HepG2 (cell line): ENCODE data around the gene LYRM1. TPM values are rescaled to one million over a fixed set of nuclear protein-coding genes. Genes with fewer than 3 reads are reported as not detected.

Experiments
- ATAC-seq: fragments of 200-7000 bp; cut with Tn5 transposase; 3 replicates; pipeline ENCODE4 v1.9.1; 2020; ENCODE audit warnings: mild to moderate bottlenecking, moderate library complexity
- BruUV-seq: library from RNA; stranded (reverse); fragments of 400-500 nt; replicated peaks from 2 replicates; lab custom pipeline; 2021; lab: Mats Ljungman, UMichigan
- CTCF ChIA-PET: fragments of 300-600 bp; formaldehyde crosslinking; extraction: SDS; loops from one replicate; lab custom pipeline; 2021; ENCODE audit warnings: low total read pairs, inconsistent platforms, low intra/inter-chr PET ratio; lab: Yijun Ruan, JAX
- POLR2A ChIA-PET: fragments of 350-600 bp; sonication (Branson Sonifier 250); formaldehyde crosslinking; loops from one replicate; lab custom pipeline; 2020; ENCODE audit warnings: antibody characterized with exemption, inconsistent platforms; lab: Yijun Ruan, JAX
- DNase-seq: peaks from one replicate; pipeline ENCODE4 v3.0.0-alpha.2; 2015; ENCODE audit warnings: low spot score
- FAIRE-seq: peaks from 3 replicates; lab custom pipeline; 2011; peaks lifted over from hg19 to GRCh38; lab: Jason Lieb, UNC
- H2AFZ ChIP-seq: one replicate; pipeline ENCODE4 v1.6.1; 2011; ENCODE audit warnings: low read length, inconsistent platforms
- H3K27ac ChIP-seq: fragments of 300-600 bp; 3 replicates; pipeline ENCODE4 v1.8.0; 2011; ENCODE audit warnings: mixed run types, mild to moderate bottlenecking, mixed read lengths, low read length, inconsistent platforms; ENCODE audit not compliant: insufficient read depth; ENCODE audit errors: extremely low read length
- H3K27me3 ChIP-seq, 2 experiments: fragments of 200-600 bp in 1 of 2; 2 replicates in 1 of 2; 3 replicates in 1 of 2; pipeline versions ENCODE4 v1.6.0 to v1.8.0; 2011; ENCODE audit warnings: low read length in 2 of 2, mild to moderate bottlenecking in 2 of 2, moderate library complexity in 2 of 2, inconsistent platforms in 1 of 2; ENCODE audit not compliant: insufficient read depth in 2 of 2, control insufficient read depth in 1 of 2
- H3K36me3 ChIP-seq, 2 experiments: fragments of 200-600 bp in 1 of 2; replicated peaks in 1 of 2; 2 replicates in 1 of 2; 3 replicates in 1 of 2; pipeline versions ENCODE4 v1.5.1 to v1.8.0; 2011; ENCODE audit warnings: low read length in 2 of 2, inconsistent platforms in 1 of 2; ENCODE audit not compliant: insufficient read depth in 2 of 2, control insufficient read depth in 1 of 2
- H3K4me1 ChIP-seq: 2 replicates; pipeline ENCODE4 v1.5.1; 2012; ENCODE audit warnings: low read length, inconsistent platforms; ENCODE audit not compliant: insufficient read depth
- H3K4me2 ChIP-seq: 2 replicates; pipeline ENCODE4 v1.6.0; 2011; ENCODE audit warnings: low read depth, low read length, inconsistent platforms
- H3K4me3 ChIP-seq, 3 experiments: fragments of 200-600 bp in 1 of 3; sonication (generic), shearing (Covaris generic) in 1 of 3; replicated peaks in 1 of 3; 2 replicates each; pipeline ENCODE4 v1.5.1; 2011 to 2016; ENCODE audit warnings: low read length in 3 of 3, inconsistent platforms in 2 of 3, low read depth in 2 of 3, mild to moderate bottlenecking in 2 of 3, control low read depth in 1 of 3, mixed read lengths in 1 of 3; ENCODE audit not compliant: insufficient read depth in 1 of 3
- H3K79me2 ChIP-seq: one replicate; pipeline ENCODE4 v1.6.1; 2011; ENCODE audit warnings: low read length, inconsistent platforms; ENCODE audit not compliant: insufficient read depth
- H3K9ac ChIP-seq: 2 replicates; pipeline ENCODE4 v1.6.0; 2011; ENCODE audit warnings: mild to moderate bottlenecking, low read depth, low read length, inconsistent platforms; ENCODE audit not compliant: insufficient read depth
- H3K9me3 ChIP-seq: 2 replicates; pipeline ENCODE4 v1.5.1; 2012; ENCODE audit warnings: mild to moderate bottlenecking, low read length
- H4K20me1 ChIP-seq: 2 replicates; pipeline ENCODE4 v1.6.0; 2011; ENCODE audit warnings: inconsistent platforms, mild to moderate bottlenecking, low read length, moderate library complexity; ENCODE audit not compliant: insufficient read depth
- SCMH1 ChIP-seq: sonication (generic); formaldehyde crosslinking; IDR thresholded peaks from 2 replicates; pipeline ENCODE4 v1.9.0; 2021; ENCODE audit warnings: missing genetic modification reagents, mild to moderate bottlenecking, borderline replicate concordance
- ZNF446 ChIP-seq: sonication (generic); formaldehyde crosslinking; IDR thresholded peaks from 2 replicates; pipeline ENCODE4 v1.5.0; 2020; ENCODE audit warnings: mild to moderate bottlenecking, missing genetic modification reagents
- ZNF629 ChIP-seq: sonication (generic); formaldehyde crosslinking; conservative IDR thresholded peaks from 2 replicates; pipeline ENCODE4 v1.5.0; 2020; ENCODE audit warnings: missing genetic modification reagents
- ZNF678 ChIP-seq: sonication (generic); formaldehyde crosslinking; IDR thresholded peaks from 2 replicates; pipeline ENCODE4 v1.4.0; 2020; ENCODE audit warnings: mild to moderate bottlenecking, missing genetic modification reagents
- WGBS: methylation state at CpG from one replicate; pipeline ENCODE4 v1.1.6; 2017; ENCODE audit warnings: low lambda C conversion rate; 5-methylcytosine and 5-hydroxymethylcytosine counted together
- in situ Hi-C: cut with HindIII; loops from 2 replicates; pipeline ENCODE4 v1.10.0; 2017; ENCODE audit warnings: low pct_unique_long_range_greater_than_20kb; ENCODE audit not compliant: extremely low pct_ligation_motif_present
- intact Hi-C: fragments of 100-400 bp; cut with micrococcal nuclease; formaldehyde crosslinking; loops from one replicate; pipeline ENCODE4 v1.10.0; 2022; ENCODE audit not compliant: unreplicated experiment
- polyA plus RNA-seq, 8 experiments: library from polyadenylated mRNA; depleted of rRNA in 3 of 8; stranded (reverse) in 7 of 8; unstranded in 1 of 8; fragments of >200 nt; fragmentation: Illumina TruSeq in 4 of 8; extraction: Trizol in 4 of 8; gene quantifications; 2 replicates each; pipeline versions ENCODE4 v1.2.1 to v1.2.3, GENCODE V29; 2011 to 2016; ENCODE audit warnings: low read depth in 4 of 8, missing spikeins in 1 of 8, mixed read lengths in 1 of 8; ENCODE audit not compliant: insufficient read depth in 1 of 8
- total RNA-seq, 5 experiments: library from RNA; depleted of rRNA; stranded (reverse); fragments of >200 nt; fragmentation: Illumina TruSeq; extraction: Trizol; gene quantifications; 2 replicates each; pipeline ENCODE4 v1.2.3, GENCODE V29; 2016; ENCODE audit warnings: low read depth in 1 of 5

The LYRM1 gene
- total and polyA plus RNA-seq, 2 of the 13 experiments (the other 11 are each of a cell fraction or from before 2014, with no cell fraction given), result 59.2 to 82.6 TPM

- Histone ChIP-seq H4K20me1 (no peaks in the 10 kb centered on the region), H3K4me1 (no peaks in the 10 kb centered on the region), H3K4me2 (no peak overlapping the region), H2AFZ (no peak overlapping the region), H3K9me3 (no peaks in the 10 kb centered on the region), H3K4me3 (no peak overlapping the region), H3K36me3 (no peaks in the 10 kb centered on the region), H3K79me2 (no peaks in the 10 kb centered on the region), H3K27me3 (peaks cover 0 to 9% of the 10 kb centered on the region in 2 experiments; a peak in 2 of 5 replicates), H3K9ac (no peak overlapping the region), H3K27ac (no peak overlapping the region)
- no TSS peak for BruUV-seq
- intact Hi-C loops, result no loop called here
- CTCF ChIA-PET, result no interaction called here
- 45% methylated on average over 4 of the region's 4 CpGs for WGBS
- ATAC-seq, result no peak
- DNase-seq, result no peak
- POLR2A ChIA-PET, result no interaction called here
- TF ChIP-seq ZNF678 (CRISPR knock-in tag) (no peak), ZNF629 (CRISPR knock-in tag) (peak; percentile 58)
- no peak for FAIRE-seq
- in situ Hi-C loops, result no loop called here
Observed at GRCh38 chr16:20950294-20950693, 49.7 kb downstream of the LYRM1 start.

GRCh38 chr16:20952139-20952920 lies 51.8 kb downstream of the LYRM1 start:
- no peak for ATAC-seq
- no peak for TF ChIP-seq SCMH1 (CRISPR knock-in tag)
- TF ChIP-seq ZNF446 (CRISPR knock-in tag), result 0 out of 2 replicates have a peak, but pooled peaks have one; percentile 23
- TF ChIP-seq, all 625 proteins: peak for 1
- H3K9ac ChIP-seq, result no peak overlapping the region
- H3K27ac ChIP-seq, result no peak overlapping the region
- H3K36me3 ChIP-seq, result no peaks in the 10 kb centered on the region
- no peaks in the 10 kb centered on the region for H4K20me1 ChIP-seq
- in situ Hi-C loops, result no loop called here
- no TSS peak for BruUV-seq
- no peak for DNase-seq
- H2AFZ ChIP-seq, result no peak overlapping the region
- no peak overlapping the region for H3K4me3 ChIP-seq
- H3K9me3 ChIP-seq, result no peaks in the 10 kb centered on the region
- CTCF ChIA-PET, result no interaction called here
- no peak overlapping the region for H3K4me2 ChIP-seq
- POLR2A ChIA-PET, result no interaction called here
- peaks cover 0 to 10% of the 10 kb centered on the region in 2 experiments; a peak in 2 of 5 replicates for H3K27me3 ChIP-seq
- no peaks in the 10 kb centered on the region for H3K79me2 ChIP-seq
- no peak for FAIRE-seq
- no peaks in the 10 kb centered on the region for H3K4me1 ChIP-seq
- WGBS, result 35% methylated on average over 13 of the region's 13 CpGs
- intact Hi-C loops, result no loop called here
